HK-2 (cell line): ENCODE data around the gene ZRANB3.
"Not testable (repeated sequence)": the region's sequence is repeated elsewhere in the genome, so short reads cannot be mapped to it uniquely, and the experiment has no call there.

Experiments used
- DNase-seq: peaks from one replicate; pipeline ENCODE4 v3.0.0-alpha.2; 2018; ENCODE audit not compliant: unreplicated experiment

ZRANB3 gene

DNA sequence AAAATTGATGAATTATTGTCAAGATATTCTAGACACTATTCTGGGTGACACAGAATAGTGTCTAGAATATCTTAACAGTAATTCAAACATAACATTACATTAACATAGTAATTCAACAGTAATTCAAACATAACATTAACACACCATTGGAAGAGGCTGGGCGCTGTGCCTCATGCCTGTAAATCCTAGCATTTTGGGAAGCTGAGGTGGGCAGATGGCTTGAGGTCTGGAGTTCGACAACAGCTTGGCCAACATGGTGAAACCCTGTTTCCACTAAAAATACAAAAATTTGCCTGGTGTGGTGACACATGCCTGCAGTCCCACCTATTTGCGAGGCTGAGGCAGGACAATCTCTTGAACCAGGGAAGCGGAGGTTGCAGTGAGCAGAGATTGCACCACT lies 195.8 kb downstream of the ZRANB3 start:
- no peak for DNase-seq

DNA sequence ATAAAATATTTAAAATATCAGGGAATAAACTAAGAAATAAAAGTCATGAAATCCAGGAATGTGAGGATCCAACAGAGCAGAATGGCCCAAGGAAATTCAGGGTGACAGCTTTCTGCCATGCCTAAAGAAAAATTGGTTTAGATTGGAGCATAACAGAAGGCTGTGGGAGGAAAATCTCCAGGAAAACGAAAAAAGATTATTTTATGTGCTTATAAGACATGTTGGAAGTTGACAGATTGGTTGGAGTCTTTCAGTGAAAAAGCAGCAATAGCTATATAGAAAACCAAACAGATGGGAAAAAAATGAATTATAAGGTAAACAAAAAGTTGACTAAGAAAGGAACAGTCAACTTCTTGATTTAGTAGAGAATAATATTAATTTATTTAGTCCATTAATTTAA lies 203.9 kb downstream of the ZRANB3 start:
- DNase-seq, result no peak

DNA sequence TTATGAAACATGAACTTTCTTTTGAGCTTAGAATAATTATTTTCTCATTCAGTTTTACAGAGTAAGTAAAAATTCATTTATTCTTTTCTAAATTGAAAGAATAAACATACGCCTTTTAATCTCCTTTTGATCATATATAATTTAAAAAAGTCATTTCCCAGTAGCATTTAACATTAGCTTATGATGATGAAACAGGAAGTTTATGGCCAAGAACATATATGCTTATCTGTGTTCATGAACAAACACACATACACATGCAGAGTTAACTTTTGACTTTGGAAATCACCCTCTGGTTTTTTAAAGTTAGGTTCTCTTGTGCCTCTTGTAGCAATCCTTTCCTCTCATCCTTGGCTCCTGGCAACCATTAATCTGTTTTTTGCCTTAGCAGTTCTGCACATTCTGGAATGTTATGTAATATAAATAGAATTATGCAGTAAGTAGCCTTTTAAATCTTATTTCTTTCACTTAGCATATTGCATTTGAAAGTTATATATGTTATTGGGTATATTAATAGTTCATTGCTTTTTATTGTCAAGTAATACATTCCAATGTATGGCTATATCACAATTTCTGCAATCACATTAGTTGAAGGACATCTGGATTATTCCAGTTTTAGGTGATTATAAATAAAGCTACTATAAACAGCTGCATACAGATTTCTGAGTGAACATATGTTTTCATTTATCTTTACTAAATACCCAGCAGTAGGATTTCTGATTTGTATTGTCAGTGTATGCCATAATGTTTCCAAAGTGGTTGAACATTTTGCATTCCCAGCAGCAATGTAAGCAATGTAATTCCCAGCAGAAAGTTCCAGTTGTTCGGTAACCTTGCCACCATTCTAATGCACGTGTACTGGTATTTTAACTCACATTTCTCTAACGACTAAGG lies 210.3 kb downstream of the ZRANB3 start:
- no peak for DNase-seq

DNA sequence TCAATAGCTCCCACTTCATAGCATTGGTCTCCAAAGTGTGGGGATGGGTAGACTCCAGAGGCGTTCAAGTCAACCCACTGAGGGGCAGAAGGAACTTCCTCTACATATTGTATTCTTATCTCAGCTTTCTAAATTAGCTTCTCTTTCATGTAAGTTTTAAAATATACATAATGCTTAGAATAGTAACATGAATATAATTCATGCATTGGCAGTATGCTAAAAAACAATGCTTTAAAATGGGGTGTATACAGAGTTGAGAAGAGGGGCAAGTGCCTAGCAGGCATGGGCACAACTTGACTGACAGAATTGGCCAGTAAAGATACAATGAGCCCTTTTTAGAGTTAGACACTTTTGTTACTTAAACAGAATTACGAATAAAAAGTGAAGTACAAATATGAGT lies 212.2 kb downstream of the ZRANB3 start:
- no peak for DNase-seq

DNA sequence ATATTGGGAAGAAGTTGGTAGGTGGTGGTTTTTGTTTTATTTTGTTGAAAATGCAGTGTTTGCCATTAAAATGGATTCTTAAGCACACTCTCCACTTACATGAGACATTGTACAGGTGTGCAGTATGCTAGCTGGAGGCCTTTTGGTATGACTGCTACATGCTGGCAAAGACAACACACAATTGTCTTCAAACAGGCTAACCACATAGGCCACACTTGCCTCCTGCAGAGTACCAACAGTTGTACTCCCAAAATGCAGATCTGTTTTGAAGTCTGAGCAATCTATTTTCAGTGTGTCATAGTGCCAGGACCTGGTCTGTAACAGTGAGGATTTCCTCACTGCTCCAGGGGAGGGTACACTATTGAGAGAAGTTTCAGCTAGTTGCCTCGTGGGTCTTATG lies 213.6 kb downstream of the ZRANB3 start:
- no peak for DNase-seq

DNA sequence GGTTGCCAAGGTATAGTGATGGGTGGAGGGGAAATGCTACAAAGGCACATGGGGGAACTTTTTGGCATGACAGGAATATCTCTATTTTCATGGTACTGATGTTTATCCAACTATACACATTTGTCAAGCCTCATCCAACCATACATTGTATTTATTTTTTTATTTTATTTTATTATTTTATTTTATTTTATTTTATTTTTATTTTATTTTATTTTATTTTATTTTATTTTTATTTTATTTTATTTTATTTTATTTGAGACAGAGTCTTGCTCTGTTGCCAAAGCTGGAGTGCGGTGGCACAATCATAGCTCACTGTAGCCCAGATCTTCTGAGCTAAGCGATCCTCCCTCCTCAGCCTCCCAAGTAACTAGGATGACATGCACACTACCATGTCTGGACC lies 219.1 kb downstream of the ZRANB3 start:
- DNase-seq, result no peak

DNA sequence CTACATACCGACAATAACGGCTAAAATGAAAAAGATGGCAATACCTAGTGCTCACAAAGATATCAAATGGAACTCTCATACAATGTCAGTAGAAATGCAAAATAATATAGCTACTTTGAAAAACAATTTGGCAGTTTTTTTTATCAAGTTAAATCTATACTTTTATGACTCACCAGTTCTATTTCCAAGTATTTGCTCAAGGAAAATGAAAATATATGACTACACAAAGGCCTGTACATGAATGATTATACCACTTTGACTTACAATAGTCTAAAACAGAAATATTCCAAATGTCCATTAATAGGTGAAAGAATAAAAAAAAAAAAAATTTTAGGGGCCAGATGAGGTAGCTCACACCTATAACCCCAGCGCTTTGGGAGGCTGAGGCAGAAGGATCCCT lies 219.8 kb downstream of the ZRANB3 start:
- no peak for DNase-seq

DNA sequence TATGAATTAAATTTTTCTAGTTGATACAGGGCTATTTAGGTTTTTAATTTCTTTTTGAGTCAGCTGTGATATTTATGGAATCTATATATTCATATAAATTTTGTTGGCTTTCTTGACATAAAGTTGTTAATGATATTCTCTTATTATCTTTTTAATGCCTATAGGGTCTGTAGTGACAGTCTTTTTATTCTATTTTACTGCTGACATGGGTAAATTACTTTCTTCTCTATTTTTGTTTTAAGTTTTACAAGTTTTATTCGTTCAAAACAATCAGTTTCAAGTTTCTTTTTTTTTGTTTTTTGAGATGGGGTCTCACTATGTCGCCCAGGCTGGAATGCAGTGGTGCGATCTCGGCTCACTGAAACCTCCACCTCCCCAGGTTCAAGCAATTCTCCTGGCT lies 226.3 kb downstream of the ZRANB3 start:
- DNase-seq, result no peak

DNA sequence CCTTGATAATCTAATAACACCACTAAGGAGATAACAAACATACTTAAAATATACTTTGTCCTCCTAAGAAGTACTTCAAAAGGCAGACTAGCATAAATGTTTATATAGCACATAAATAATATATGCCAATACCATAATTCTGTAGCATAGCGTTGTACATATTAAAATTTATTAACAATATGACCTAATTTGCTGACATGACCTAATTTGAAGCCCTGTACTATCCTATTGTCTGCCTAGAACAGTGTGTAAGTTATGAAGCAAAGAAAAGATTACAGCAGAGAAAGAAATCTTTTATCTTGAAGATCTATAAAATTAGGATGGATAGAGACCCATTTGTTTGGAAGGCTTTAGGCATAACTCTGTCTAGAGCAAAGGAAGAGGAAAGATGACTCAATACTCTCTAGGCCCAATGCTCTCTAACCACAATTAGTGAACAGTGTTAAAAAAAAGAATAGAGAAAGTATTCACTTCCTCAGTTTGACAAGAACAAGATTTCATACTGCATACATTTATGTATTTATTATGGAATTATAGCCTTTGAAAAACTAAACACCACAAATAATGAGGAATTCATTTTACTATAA lies 231.3 kb downstream of the ZRANB3 start:
- DNase-seq, result no peak

DNA sequence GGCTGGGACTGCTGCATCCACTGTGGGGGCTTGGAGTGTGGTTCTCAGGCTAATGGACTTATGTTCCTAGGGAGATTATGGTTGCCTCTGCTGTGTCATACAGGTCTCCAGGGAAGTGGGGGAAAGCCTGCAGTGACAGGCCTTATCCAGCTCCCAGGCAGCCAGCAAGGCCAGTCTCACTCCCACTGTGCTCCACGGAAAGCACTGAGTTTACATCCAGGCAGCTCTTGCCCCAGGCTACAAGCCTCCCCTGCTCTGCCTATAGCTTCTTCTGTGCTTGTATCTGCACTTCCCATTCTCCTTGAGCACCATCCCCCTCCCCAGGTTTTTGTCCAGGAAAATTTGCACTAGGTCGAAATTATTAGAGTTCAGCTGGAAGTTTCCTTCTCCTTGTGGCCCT lies 231.9 kb downstream of the ZRANB3 start:
- DNase-seq, result no peak

DNA sequence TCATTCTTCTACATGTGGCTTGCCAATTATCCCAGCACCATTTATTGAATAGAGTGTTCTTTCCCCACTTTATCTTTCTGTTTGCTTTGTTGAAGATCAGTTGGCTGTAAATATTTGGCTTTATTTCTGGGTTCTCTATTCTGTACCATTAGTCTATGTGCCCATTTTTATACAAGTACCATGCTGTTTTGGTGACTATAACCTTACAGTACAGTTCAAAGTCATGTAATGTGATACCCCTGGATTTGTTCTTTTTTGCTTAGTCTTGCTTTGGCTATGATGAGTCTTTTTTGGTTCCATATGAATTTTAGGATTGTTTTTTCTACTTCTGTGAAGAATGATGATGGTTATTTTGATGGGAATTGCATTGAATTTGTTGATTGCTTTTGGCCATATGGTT lies 243.9 kb downstream of the ZRANB3 start:
- not testable (repeated sequence) for DNase-seq

DNA sequence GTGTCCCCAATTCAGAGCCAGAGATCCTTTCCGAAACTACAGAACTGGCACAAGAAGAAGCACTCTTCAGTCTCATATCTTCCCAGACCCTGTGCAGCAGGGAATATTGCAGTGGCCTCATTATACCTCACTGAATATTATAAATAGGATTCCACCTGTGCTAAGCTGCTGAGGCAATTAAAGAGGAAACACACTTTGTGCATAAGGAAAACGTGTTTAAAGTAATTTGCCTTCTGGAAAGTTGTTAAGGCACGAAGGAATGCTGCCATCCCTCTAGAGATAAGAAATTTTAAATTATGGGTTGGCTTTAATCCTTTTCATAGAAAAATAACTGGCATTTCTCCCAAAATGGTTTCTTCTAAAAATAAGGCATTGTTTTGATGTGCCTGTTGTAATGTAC lies 245.6 kb downstream of the ZRANB3 start:
- DNase-seq, result no peak

DNA sequence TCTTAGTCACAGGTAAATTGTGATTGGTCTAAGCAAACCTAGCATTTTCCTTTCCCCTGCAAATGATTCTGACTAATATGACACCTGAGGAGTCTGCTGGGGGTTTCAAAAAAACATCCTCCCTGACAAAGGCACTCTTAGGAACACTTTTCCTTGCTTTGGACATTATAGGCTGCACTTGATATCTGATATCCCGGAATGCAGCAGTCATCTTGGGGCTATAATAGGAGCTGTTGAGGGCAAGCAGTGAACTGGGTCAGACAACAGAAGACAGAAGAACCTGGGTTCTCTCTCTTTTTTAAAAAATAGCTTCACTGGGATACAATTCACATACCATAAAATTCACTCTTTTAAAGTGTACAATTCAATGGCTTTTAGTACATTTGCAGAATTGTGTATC lies 249.6 kb downstream of the ZRANB3 start:
- no peak for DNase-seq

DNA sequence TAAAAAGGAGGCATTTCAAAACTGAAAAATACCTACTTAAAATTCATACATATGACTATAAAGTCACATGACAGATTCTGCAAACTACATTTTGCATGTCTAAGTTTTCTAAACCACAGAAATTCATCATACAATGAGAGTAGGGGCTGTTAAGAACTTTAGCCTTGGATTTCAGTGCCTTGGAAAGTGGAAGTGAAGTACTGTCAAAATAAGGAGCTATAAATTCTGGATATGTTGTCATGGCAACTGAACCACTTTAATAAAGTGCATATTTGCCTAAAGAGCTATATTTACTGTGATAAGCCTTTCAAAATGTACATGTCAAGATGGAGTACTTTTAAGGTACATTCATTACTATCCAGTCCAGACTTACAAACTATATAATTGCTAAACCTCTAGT lies 251.8 kb downstream of the ZRANB3 start:
- DNase-seq, result no peak

DNA sequence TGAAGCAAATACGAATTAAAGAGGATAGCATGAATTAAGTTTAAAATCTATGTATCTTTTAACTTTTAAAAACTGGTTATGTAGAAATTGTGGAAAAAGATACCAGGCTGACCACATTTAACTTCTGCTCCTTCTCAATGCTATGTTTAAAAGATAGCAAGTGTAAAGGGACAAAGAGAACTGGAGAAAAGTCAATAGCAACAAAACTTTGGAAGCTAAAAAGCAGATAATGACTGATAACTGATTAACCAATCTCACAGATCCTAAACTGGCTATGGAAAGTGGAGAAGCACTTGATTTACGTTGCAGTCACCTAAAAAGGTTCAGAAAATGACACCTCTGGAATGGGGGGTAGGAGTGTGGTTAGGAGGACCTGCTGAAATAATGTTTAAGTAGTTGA lies 254.5 kb downstream of the ZRANB3 start:
- no peak for DNase-seq

DNA sequence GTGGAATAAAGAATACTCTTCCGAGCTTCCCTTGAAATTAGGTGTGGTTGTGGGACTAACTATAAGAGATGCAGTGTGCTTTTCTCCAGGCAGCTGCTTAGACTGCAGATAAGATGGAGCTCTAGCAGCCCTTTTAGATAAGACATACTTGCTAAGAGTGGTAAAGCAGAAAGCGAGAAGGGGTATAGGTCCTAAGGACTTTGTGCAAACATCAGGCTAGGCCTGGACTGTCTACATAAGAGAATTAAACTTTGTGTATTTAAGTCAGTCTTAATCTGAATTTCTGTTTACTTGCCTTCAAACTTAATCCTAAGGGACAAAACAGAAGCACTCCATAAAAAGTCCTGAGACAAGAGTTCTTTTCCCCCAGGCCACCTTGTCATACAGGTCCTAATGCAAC lies 260.0 kb downstream of the ZRANB3 start:
- DNase-seq, result no peak

DNA sequence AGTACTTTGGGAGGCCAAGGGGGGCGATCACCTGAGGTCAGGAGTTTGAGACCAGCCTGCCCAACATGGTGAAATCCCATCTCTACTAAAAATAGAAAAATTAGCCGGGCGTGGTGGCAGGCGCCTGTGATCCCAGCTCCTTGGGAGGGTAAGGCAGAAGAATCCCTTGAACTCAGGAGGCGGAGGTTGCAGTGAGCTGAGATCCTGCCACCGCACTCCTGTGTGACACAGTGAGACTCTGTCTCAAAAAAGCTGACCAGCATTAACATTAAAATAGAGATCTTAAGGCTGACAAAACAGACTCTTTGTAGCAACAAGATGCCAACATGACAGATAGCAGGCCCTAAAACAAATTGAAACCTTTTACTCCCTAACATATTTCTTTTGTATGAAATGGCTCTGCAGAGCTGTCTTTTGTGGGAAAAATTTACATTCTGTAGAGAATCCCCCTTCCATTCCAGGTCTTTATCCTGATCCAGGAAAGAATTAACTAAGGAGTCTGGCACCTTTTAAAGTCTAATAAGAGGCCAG lies 265.0 kb downstream of the ZRANB3 start:
- no peak for DNase-seq

DNA sequence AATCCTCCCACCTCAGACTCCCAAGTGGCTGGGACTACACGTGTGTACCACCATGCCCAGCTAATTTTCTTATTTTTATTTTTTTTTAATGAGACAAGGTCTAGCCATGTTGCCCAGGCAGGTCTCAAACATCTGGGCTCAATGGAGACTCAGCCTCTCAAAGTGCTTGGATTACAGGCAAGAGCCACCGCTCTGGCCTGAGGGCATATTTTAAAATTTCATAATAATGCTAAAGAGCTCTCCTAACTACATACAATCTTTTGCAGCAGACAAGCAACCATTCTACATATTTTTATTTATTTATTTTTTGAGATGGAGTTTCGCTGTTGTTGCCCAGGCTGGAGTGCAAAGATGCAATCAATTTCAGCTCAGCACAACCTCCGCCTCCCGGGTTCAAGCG lies 271.9 kb downstream of the ZRANB3 start:
- DNase-seq, result no peak

DNA sequence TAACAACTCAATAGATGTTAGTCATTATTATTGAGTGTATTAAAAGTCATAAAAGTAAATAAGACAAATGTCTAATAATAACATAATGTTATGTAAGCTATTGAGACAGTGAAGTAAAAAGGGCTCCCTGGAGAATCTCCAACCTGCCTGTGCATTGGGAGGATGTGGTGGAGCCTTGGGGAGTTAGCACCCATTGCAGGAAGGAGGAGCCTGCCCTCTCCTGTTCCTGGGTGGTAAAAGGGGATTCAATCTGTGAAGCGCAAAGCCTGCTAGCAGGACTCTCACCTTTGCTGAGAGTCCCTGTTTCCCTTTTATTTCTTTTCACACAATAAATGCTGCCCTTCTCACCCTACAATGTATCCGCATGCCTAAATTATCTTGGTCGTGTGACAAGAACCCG lies 272.8 kb downstream of the ZRANB3 start:
- DNase-seq, result no peak

DNA sequence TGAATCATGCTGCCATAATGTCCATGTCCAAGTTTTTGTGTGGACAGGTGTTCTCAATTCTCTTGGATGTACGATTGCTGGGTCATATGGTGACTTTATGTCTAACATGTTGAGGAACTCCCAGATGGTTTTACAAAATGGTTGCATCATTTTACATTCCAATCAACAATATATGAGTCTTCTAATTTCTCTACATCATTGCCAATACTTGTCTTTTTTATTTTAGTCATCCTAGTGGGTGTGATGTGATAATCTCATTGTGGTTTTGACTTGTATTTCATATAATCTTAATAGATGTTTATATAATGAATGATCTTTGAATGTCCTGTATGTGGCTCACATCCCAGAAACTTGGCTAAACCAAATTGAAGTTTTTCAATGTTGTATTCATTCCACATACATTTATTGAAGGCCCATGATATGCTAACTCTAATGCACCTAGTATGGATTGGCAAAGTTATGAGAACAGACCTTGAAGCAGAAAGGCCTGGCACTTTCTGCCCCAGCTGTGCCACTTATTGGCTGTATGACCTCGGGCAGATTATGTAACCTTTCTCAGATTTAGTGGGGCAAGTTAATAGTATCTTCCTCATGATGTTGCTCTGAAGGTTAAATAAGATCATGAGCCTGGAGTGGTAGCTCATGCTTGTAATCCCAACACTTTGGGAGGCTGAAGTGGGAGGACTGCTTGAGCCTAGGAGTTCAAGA lies 273.5 kb downstream of the ZRANB3 start:
- no peak for DNase-seq

DNA sequence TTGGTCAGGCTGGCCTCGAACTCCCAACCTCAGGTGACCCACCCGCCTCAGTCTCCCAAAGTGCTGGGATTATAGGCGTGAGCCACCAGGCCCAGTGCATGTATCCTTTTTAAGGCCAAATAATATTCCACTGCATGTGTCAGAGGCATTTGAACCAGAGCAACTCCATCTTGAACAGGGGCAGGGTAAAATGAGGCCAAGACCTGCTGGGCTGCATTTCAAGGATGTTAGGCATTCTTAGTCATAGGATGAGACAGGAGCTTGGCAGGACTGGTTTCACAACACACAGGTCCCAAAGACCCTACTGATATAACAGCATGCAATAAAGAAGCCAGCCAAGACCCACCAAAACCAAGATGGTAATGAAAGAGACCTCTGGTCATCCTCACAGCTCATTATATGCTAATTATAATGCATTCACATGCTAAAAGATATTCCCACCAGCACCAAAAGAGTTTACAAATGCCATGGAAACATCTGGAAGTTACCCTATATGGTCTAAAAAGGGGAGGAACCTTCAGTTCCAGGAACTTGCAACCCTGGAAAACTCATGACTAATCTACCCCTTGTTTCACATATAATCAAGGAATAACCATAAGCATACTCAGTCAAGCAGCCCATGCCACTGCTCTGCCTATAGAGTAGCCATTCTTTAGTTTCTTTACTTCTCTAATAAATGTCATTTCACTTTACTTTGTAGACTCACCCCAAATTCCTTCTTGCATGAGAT lies 274.3 kb downstream of the ZRANB3 start:
- DNase-seq, result no peak

DNA sequence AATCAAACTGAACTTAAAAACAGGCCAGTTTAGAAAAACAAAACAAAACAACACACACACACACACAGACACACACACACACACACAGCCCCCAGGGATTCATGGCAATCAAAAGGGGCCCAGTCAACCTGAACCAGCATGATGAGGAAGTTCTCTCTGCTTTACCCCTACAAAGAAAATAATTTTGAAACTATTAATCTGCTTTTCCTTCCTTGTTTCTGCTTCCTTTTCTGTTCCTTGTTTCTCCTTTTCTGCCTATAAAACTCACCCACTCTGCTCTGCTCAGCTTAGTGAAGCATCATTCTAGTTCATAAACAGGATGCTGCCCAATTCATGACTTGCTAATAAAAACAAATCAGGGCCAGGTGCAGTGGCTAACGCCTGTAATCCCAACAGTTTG lies 275.8 kb downstream of the ZRANB3 start:
- no peak for DNase-seq
